GM21576 (cell line): Measurements from ENCODE around the gene ARHGAP23.

Source experiments
- ATAC-seq: cut with Tn5 transposase; IDR thresholded peaks from one replicate; pipeline ENCODE4 v1.9.1; 2021; ENCODE audit warnings: mild to moderate bottlenecking, moderate library complexity; ENCODE audit not compliant: unreplicated experiment

The ARHGAP23 gene

GRCh38 chr17:38440614-38441397 is 12.5 kb downstream of the ARHGAP23 start:
- no peak for ATAC-seq

- ATAC-seq: no peak
Measured at GRCh38 chr17:38441429-38442061, 13.3 kb downstream of the ARHGAP23 start.

GRCh38 chr17:38442548-38442947 is 14.3 kb downstream of the ARHGAP23 start:
- ATAC-seq: no peak

GRCh38 chr17:38443356-38444031 is 15.2 kb downstream of the ARHGAP23 start:
- no peak for ATAC-seq

GRCh38 chr17:38444151-38444550 is 15.9 kb downstream of the ARHGAP23 start:
- no peak for ATAC-seq

- no peak for ATAC-seq
Measured at GRCh38 chr17:38447502-38448085, 19.3 kb downstream of the ARHGAP23 start.

GRCh38 chr17:38448208-38448771 is 20.0 kb downstream of the ARHGAP23 start:
- ATAC-seq: no peak

- no peak for ATAC-seq
Measured at GRCh38 chr17:38449364-38449763, 21.1 kb downstream of the ARHGAP23 start.

- ATAC-seq: no peak
Measured at GRCh38 chr17:38450557-38451029, 22.3 kb downstream of the ARHGAP23 start.

- ATAC-seq: no peak
Measured at GRCh38 chr17:38451030-38451839, 23.0 kb downstream of the ARHGAP23 start.

- ATAC-seq: no peak
Measured at GRCh38 chr17:38451840-38452529, 23.7 kb downstream of the ARHGAP23 start.

GRCh38 chr17:38452719-38453118 is 24.5 kb downstream of the ARHGAP23 start:
- no peak for ATAC-seq

- ATAC-seq: no peak
Measured at GRCh38 chr17:38453951-38454421, 25.7 kb downstream of the ARHGAP23 start.

- no peak for ATAC-seq
Measured at GRCh38 chr17:38454532-38454931, 26.3 kb downstream of the ARHGAP23 start.

GRCh38 chr17:38455288-38455915 is 27.1 kb downstream of the ARHGAP23 start:
- no peak for ATAC-seq

GRCh38 chr17:38456031-38456815 is 28.0 kb downstream of the ARHGAP23 start:
- no peak for ATAC-seq

- no peak for ATAC-seq
Measured at GRCh38 chr17:38457577-38458371, 29.5 kb downstream of the ARHGAP23 start.
